NCI-H526 (cell line): ENCODE measurements around the gene NR2F2.

Source experiments
- DNase-seq, 2 experiments: peaks; one replicate each; lab custom pipeline; 2025; lab: John Stamatoyannopoulos, UW

Gene NR2F2

DNA sequence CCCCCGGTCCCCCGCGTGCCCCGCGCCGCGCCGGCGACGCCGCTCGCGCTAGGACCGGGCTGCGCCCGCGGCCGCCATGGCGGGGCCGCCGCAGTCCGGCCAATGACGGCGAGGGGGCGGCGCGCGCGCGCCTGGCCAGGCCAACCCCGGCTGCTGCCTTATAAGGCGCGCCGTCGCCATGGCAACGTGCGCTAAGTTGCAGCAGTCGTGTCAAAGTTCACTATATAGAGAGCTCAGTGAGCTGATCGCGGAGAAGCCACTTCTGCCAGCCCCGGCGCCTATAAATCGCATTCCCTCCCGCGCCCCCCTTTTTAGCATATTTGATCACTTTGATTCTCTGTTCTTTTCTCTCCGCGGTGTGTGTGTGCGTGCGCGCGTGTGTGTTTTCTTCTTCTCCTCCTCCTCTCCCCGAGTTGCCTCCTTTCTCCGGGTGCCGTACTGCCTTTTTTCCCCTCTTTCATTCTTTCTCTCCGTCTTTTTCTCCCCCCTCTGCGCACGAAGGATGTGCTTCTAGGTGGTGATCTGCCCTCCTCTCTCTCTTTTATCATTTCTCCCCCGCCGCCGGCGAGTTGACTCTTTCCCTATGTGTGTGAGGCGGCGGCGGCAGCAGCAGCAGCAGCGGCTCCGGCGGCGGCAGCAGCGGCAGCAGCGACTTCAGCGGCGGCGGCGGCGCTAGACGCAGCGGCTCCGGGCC, at the start of gene NR2F2:
Gene NR2F2, plus strand, starts transcription at position 251 of the 694 bp plus-strand sequence. CDS start 1,406 bp downstream, outside the sequence.
- DNase-seq: peak; percentile 89 to 98

DNA sequence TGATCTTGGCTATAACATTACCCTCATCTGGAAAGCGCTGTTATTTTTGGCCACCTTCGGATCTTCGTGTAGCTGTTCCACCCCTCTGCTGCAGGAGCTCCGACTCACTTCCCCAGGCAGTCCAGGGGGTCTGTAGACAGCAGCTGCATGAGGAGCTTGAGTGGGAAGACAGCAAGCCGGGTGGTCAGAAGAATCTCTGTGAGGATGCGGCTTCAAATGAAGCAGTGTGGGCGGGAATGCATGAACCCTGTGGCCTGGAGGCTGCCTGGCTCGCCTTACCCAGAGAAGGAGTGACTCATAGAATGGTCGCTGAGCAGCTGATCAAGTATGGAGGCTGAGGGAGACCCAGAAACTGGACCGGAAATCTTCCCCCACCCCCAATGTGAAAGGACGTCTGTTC, 45.2 kb upstream of the NR2F2 start:
- DNase-seq: no peak

DNA sequence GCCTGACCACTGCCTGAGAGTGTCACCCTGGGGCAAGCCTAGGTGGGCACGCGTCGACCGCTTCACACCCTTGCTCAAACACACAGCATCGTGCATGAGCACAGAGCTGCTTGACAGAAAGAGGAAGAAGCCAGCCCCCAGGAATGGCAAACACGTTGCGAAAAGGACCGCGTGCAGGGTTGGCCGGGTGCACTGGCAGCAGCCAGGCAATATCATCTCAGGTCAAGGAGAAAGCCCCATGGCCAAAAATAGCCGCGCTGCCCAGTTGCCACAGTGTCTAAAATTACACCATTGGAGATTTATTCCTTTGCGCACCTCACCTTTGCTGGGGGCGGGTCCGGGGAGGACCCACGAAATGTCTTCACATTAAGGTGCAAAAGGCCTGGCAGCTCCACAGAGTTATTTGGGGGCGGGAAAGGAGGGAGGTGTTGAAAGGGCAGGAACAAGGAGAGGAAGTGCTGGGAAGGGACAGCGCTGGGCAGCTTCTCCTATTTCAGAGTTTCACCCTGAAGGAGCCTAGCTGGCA, 44.7 kb upstream of the NR2F2 start:
- DNase-seq: no peak

DNA sequence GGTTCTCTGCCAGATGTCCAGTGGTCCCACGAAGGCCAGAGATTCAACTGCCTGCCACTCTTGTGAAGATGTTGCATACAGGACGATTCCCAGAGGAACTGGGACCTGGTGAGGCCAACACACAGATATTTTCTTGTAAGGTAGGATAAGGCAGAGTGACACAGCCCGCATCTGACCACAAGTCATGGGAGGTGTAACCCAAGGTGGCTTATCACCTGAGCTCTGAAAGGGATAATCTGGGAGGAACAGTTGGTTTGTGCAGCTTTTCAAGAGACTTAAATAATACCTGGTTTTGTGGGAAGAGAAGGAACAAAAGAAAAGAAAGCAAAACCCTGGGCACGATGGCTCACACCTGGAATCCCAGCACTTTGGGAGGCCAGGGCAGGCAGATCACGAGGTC, 39.8 kb upstream of the NR2F2 start:
- DNase-seq: no peak

DNA sequence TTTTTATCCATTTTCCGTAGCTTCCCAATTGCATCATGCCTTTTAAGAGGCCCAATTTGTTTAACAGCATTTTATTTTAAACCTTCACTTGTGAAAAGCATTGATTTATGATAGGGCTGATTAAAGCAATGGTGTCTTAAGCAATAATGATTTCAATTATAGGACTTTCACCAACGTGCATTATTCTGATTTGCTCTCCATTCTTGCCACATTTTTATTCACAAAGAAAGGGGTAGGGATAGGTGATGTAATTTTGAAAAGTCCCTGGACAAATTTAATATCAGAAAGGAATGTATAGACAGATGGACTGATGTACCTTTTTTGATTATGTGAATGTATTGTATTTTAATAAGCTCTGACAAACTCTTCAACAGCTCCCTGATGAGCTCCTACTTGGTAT, 37.9 kb upstream of the NR2F2 start:
- no peak for DNase-seq

DNA sequence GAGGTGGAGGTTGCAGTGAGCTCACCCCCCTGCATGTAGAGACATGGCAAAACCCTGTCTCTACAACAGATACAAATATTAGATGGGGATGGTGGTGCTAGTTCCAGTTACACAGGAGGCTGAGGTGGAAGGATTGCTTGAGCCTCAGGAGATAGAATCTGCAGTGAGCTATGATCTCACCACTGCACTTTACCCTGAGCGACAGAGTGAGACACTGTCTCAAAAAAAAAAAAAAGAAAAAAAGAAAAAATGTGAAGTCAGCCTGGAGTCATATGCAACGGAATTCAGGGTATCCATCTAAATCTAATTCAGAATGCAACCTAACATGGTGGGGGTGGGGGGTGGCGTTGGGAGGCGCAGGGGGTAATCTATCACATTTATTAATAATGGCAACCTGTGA, 37.1 kb upstream of the NR2F2 start:
- DNase-seq: no peak

DNA sequence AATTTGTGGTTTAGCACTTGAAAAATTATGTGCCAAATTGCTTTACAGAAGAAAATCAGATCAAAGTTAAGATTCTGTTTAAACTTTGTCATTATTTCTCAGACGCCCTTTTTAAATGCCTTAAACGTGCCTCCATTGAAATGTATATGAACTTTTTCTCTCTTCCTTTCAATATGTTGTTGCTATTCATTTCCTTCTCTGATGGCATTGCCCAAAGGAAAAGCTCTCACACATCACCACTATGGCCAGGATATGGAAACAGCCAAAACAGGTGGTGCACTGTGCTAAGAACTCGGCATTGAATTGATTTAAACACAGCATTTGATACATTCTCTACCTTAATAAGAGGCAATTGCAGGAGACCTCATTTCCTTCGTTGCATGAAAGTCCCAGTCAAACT, 35.7 kb upstream of the NR2F2 start:
- DNase-seq: no peak

DNA sequence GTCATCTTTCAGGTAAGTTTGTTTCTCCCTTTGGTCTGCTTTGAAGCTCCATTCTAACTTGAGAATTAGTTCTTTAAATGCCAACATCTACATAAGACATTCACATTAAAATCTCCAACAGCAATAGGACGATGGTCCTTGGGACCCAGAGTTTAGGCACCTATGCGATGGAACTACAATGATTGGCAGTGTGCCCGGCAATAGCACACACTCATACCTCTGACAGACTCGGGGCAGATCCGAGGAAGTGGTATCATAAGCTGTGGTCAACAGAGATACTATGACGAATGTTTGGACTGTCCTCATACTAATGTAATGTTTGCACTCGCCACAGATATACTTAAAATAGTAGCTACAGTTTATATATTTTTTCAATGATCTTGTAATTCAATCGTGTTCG, 34.2 kb upstream of the NR2F2 start:
- no peak for DNase-seq

DNA sequence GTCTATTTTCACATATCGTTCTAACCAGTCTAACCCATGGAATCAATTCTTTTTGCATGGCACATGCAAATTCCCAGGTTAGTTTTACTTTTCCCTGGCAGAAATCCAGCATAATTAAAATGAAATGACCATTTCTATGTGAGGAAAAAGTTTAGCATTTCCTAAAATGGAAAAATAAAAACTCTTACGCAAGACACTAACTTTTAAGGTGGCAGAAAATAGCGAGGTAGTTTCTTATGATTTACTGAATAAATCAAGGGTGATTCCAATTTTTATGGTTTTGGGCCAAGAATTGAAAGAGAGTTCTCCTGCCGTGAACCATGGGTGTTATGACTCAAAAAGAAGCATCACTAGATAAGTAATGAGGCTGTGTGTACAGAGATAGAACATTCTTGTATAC, 32.7 kb upstream of the NR2F2 start:
- DNase-seq: no peak

DNA sequence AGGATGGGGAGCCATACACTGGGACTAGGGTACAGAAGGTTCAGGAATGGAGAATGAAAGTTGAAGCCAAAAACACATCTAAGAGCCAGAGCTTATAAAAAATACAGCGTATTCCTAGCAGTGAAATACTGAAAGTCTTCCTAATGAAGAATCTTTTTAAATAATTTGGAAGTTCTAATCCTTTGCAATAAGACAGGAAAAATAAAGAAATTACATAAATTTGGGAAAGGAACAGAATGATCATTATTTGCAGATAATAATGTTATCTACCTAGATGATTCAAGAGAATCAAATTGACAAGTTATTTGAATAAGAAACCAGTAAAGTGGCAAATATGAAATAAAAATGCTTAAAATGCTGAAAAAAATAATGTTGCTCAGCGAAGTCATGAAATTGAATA, 32.3 kb upstream of the NR2F2 start:
- DNase-seq: no peak

DNA sequence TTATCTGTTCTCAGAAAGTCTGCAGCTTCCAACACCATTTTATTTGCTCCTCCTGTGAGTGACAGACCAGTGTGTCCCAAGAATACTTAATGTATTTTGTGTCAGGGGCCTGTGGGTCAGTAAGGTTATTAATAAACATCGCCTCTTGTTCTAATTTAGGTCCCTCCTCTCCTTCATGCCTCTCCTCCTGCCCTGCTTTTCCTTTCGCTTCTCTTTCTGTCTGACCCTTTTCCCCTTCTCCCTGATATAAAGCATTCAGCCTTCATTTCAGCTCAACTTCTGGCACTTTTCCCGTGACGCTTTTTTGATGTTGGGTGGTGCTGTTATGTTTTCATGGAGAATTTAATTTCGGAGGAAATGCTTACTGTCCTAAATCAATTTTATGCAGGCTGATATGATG, 29.7 kb upstream of the NR2F2 start:
- DNase-seq: no peak

DNA sequence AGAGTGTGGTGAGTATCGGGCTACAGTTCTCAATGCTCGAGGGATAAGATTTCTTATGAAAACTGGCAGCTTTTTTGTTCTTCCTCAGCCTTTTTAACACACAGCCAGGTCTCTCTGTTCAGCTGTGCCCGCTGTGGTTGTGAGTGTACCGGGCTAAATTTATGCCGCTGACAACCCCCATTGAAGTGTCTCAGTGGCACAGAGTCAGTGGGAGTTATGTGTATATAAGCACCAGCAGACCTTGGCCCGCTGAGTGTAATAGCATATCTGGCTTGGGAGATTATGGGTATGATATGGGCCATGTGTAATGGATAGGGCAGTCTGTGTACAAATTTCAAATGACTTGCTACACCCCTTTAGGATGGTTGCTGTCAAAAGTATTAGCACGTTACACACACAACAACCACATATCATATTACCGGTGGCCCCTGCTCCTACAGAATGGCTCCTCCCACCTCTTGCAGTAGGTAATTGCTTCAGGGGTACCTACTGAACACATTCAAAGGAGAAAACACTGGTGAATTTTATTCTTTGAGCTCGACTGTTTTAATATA, 26.9 kb upstream of the NR2F2 start:
- no peak for DNase-seq

DNA sequence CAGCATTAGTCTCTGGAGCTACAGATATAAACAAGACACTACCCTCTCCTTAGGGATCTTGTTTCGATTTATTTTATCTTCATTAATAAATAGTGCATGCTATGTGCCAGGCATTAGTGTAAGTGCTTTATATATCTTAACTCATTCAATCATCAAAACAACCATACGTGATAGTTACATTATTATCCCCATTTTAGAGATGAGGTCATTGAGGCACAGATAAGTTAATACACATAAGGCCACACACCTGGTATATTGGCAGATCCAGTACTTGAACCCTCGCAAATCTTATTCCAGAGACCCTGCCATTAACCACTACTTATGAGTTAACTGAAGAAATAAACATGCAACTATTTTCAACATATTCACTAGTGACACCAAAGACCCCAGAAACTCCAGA, 25.7 kb upstream of the NR2F2 start:
- DNase-seq: no peak

DNA sequence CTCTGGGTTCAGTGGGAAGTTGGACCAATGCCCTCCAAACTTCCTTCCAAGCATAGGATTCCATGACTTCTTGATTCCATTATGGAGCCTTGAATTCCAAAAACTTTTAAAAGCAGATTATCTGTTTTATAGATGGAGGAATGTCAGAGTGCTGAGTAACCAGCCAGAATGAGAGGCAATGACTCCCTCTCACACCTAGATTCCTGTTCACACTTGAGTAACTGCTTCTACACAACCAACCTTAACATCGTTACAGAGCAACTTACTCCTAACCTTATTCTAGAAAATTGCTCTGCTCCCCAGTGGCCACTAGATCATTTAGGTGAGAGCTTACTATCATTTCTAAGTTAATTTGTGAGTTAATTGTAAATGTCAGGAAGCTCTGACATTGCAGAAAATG, 24.2 kb upstream of the NR2F2 start:
- no peak for DNase-seq

DNA sequence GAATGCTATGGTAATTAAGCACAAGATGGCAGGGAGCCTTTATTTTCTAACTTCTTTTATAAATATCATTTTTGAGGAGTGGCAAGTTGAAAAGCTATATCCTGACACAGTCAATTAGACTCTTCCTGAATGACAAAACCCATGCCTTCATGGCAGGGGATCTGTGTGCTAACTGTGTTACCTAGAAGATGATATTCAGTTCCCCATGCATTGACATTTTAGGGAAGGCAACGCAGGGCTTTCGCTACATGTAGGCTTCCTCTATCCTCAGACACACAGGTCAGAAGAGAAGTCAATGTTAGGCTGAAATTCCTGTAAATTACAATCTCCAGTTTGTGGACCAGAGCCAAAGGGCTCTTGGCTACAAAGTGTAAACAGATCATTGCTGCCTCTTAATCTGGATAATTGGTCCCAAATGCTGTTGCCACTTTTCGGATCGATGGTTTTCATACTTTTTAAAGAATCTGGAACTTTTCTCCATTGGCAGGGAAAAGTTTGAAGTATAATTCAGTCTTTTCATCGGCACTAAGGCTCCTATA, 22.6 kb upstream of the NR2F2 start:
- no peak for DNase-seq

DNA sequence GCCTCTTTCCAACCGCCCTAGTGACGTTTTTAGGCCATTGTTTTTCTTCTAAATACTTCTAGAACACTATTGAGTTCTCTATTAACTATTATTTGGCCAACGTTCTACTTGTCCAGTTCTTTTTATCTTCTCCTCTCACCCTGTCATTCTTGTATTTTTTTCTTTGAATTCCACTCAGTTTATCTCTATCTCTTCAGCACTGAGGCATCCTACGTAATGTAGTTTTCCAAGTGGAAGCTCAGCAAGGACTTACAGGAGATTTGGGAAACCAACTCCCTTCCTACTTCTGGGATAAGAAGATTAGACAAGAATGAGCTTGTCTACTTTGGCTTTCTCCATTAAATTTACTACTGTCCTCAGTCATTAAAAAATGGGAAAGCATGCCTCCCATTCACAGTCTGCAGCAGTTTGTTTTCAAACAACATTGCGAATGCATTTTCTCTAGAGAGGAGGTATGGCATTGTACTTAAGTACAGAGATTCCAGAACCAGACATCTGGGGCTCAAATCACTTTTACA, 21.3 kb upstream of the NR2F2 start:
- DNase-seq: no peak

DNA sequence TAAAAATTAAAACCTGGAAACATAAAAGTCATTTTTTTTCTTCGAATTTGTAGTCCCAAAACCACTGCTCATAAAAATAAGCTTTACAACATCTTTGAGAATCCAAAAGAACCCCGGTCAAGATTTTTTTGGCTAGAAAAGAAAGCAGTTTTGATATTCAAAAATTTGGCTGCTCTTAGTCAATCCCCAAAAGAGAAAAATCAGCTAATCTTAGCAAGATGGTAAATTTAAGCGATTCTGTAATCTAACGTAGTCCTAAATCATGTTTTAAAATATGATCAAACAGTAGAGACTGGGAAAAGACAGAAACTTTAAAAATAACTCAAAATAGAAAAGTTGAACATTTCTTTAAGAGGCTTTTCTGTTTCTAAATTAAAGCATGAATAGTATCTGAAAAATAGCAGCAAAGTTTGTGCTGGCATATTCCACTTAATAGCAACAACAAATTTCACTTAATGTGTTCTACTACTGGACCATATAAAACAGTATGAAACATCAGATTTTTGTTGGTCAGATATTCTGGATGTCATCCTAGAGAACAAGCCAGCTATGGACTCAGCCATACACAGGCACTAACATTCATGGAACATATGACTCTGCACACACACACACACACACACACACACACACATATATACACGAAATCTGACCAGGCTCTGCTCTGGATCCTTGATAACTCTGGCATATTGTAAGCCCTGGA, 19.1 kb upstream of the NR2F2 start:
- DNase-seq: no peak

DNA sequence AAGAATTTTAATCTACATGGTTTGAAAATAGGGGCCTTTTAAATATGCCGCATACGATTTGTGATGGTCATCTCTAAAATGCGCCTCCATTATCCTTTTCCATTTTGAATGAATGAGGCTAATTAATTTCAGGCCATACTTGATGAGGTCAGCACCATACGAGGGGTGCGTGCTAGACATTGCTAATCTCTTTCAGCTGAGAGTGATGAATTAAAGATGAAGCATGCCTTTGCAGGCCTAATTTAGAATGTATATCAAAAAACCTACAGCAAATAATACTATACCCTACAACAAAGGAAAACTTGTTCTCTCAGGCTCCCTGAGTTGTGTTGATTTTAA, 18.6 kb upstream of the NR2F2 start:
- no peak for DNase-seq

DNA sequence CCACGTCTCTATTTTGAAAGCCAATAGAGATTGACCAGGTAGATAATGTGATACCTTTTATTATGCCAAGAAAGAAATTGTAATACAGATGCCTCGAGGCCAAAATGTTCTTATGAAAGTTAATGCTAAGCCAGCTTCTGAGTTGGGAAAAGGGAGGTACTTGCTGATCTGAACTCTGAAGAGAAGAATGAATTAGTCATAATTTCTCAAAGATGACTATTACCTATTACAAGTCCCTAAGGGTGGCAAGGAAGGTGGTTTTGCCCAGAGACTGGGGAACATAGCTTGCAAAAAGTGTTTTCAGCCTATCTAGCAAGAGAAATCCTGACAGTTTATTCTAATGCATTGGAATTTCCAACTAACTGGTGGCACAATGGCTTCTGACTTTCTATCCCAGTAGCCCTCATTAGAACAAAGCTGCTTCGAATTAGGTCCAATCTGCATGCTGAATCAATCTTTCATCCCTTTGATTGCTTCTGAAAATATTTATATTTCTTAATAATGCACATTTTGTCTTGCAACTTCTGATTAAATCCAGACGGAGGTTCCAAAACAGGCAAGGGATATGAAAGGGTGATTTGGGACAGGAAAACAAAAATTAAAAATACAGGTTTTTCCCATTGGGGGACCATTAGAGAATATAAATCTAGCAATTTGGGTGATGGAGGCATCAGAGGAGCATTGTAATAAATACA, 17.7 kb upstream of the NR2F2 start:
- DNase-seq: no peak

DNA sequence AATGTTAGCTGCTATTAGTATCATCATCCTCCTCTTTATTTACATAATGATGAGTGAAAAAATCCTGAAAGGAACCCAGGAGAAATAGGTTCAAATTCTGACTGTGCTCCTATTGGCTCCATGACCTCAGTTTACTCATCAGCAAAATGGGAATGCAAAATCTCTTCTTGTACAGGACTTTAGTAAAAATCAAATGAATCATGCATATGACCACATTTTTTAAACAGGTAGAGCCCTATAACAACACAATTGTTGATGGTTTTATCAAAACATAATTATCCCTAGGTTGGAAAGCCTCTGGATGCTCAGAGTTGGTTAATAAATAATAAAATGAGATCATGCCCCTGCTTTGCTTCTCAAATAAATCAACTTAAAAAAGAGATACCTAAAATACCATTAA, 16.0 kb upstream of the NR2F2 start:
- DNase-seq: no peak

DNA sequence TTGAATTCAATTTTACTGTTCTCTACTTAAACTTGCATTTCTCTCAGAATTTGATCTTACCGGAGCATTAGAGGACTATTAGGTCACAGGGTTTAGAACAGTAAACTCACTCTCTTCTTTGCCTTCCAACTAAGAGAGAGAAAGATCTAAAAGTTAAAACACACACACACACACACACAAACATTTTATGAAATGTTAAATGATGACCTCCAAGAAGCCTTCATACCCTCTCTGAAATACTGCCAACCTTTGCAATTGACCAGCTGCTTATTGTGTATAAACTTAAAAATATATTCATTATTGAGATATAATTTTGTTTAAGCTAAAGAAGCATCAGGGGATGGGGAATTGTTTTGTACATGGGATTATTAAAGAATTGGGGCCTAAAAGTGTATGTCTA, 15.5 kb upstream of the NR2F2 start:
- no peak for DNase-seq

DNA sequence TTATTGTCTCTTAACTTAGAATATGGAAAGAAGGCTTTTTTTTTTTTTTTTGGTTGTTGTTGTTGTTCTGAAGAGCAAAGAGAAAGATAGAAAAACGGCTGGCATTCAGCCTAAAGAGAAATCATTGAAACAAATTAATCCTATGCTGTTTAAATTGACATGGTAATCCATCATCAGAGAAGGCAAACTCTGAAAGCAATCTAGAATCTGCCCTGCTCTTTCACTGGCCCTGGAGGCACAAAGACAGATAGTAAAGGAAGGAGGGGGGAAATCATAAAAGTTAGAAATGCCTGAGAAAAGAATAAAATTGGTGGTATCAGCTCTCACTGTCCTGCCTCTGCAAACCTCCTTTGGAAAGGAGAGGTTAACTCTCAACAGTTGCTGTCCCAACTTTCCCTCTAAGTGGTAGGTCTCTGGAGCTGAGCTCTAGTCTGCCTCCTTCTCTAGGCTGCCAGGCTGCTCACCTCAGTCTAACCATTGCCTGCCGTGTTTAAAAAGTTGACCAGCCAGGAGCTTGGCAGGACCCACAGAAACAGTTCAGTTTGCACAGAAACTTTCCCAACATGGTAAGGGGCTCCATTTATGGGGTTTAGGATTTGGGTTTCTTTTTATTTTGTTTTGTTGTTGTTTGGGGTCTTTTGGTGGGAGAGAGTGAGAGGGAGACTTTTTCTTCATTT, 13.4 kb upstream of the NR2F2 start:
- DNase-seq: no peak
